Measurements from ENCODE around the gene LRP1B.

Gene LRP1B

GRCh38 chr2:141517180-141517851 is 613.5 kb downstream of the LRP1B start:
- DNase-seq (ENCODE audit: low read depth), result no peak
- H3K4me3 ChIP-seq (ENCODE audit: low read depth, low read length), result no peak overlapping the region
- TF ChIP-seq, protein P1, sequence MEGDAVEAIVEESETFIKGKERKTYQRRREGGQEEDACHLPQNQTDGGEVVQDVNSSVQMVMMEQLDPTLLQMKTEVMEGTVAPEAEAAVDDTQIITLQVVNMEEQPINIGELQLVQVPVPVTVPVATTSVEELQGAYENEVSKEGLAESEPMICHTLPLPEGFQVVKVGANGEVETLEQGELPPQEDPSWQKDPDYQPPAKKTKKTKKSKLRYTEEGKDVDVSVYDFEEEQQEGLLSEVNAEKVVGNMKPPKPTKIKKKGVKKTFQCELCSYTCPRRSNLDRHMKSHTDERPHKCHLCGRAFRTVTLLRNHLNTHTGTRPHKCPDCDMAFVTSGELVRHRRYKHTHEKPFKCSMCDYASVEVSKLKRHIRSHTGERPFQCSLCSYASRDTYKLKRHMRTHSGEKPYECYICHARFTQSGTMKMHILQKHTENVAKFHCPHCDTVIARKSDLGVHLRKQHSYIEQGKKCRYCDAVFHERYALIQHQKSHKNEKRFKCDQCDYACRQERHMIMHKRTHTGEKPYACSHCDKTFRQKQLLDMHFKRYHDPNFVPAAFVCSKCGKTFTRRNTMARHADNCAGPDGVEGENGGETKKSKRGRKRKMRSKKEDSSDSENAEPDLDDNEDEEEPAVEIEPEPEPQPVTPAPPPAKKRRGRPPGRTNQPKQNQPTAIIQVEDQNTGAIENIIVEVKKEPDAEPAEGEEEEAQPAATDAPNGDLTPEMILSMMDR (IDR thresholded peaks at IDR 0.05; ENCODE audit: control insufficient read depth, extremely low read depth, insufficient read depth), result no peak

DNA sequence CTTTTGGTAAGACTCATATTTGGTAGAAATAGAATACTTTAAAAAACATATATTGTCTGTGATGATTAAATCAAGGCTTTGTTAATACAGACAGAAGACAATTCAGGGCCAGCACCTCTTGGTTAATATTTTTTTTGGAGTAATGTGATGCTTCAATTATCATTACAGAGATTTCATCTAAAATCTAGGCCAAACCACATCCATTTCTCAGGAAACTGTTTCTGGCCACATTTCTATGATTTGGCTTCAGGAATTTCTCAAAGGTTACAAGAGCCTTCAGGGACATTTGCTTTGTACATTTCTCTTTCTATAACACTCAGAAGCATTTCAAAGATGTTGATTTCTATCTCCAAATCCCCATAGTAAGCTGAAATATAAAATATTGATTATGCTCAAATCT is 614.9 kb downstream of the LRP1B start:
- TF ChIP-seq, protein P1 (IDR thresholded peaks at IDR 0.05; ENCODE audit: control insufficient read depth, extremely low read depth, insufficient read depth), result no peak
- DNase-seq (ENCODE audit: low read depth), result no peak
- H3K4me3 ChIP-seq (ENCODE audit: low read depth, low read length), result no peak overlapping the region

GRCh38 chr2:141513853-141514252 is 617.0 kb downstream of the LRP1B start:
- H3K4me3 ChIP-seq (ENCODE audit: low read depth, low read length), result no peak overlapping the region
- TF ChIP-seq, protein P1 (IDR thresholded peaks at IDR 0.05; ENCODE audit: control insufficient read depth, extremely low read depth, insufficient read depth), result no peak
- no peak for DNase-seq (ENCODE audit: low read depth)

DNA sequence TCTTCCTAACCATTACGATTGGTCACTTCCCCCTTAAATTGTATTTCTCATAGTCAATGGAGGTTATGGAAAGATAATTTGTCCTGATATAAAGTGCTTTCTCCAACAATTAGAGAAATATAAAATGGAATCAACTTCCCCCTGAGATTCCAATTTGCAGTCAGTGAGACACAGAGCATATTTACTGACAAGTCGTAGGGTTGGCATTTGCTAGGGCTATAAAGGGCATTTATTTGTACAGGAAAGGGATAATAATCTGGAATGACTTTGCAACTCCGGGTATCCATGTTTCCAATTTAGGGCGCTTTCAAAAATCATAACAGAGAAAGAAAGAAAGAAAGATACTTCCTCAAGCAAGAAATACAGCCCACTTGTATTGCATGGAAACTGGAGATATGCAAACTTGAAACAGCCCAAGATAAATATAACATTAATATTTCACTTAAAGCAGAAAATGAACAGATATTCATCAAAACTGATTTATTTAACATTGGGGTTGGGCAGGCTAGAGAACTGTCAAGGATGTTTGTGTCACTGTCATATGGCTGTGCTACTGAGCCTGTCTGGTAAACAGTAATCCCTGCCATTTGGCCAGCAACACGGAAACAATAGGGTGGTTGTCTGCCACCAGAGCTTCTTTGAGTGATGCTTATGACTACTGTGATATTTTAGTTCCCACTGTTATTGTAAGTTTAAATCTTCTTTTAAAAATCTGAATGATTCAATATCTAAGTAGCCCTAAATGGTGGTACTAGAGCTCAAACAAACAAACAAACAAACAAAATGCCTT is 621.8 kb downstream of the LRP1B start:
- no peak for DNase-seq (ENCODE audit: low read depth)
- H3K4me3 ChIP-seq (ENCODE audit: low read depth, low read length), result no peak overlapping the region
- TF ChIP-seq, protein P1 (IDR thresholded peaks at IDR 0.05; ENCODE audit: control insufficient read depth, extremely low read depth, insufficient read depth), result no peak

DNA sequence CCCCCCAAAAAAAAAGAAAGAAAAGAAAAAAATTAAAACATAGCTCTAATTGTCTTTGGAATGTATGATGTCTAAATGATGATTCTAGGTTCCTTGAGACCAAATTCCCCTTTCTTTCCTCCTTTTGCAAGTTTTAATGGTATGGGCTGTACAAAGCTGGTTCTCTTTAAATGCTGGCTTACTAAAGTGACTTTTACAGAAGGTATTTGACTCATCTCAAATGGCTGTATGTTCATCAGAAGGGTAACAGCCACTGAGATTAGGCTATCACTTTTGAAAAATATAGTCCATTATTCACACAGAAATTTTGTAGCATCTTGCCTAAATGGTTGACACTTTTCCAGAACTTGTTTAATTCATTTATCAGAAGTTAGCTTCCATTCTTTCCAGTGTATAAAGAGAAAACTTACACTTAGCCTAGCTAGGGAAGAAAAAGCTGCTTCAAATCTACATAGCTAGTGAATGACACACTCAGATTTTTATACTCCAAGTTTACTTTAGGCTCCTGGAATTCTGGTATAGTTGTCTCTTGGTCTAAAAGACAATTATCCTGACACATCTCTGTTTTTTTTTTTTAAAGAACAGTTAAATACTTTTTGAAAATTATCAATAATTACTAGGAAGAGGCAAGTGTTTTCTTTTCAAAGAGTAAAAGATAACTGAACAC is 622.6 kb downstream of the LRP1B start:
- no peak overlapping the region for H3K4me3 ChIP-seq (ENCODE audit: low read depth, low read length)
- TF ChIP-seq, protein P1 (IDR thresholded peaks at IDR 0.05; ENCODE audit: control insufficient read depth, extremely low read depth, insufficient read depth), result no peak
- DNase-seq (ENCODE audit: low read depth), result no peak

DNA sequence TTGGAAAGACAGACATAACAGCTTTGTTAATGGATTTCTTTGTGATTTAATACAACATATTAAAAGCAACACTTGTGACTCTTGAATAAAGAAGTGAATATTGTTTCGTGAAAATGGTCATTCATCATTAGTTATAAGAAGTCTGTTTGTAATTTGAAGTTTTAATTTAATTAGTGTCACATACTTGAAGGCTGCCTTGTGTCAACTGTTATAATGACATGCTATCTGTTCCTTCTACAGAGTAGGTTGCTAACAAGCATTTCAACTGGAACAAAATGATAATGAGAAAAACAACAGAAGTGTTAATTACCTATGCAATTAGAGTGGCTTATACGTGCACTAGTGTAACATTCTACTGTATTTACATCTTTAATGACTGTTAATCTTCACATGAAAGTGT is 624.7 kb downstream of the LRP1B start:
- no peak for DNase-seq (ENCODE audit: low read depth)
- TF ChIP-seq, protein P1 (IDR thresholded peaks at IDR 0.05; ENCODE audit: control insufficient read depth, extremely low read depth, insufficient read depth), result no peak
- H3K4me3 ChIP-seq (ENCODE audit: low read depth, low read length), result no peak overlapping the region

Measured in LNCaP clone FGC (cell line).